ENCODE measurements around the gene RAB11FIP4. TPM values are rescaled to one million over a fixed set of nuclear protein-coding genes. Genes with fewer than 3 reads are reported as not detected.

Gene RAB11FIP4
- total and polyA plus RNA-seq, 7 donors = 0.66 to 32.5 (median 1.8) TPM

DNA sequence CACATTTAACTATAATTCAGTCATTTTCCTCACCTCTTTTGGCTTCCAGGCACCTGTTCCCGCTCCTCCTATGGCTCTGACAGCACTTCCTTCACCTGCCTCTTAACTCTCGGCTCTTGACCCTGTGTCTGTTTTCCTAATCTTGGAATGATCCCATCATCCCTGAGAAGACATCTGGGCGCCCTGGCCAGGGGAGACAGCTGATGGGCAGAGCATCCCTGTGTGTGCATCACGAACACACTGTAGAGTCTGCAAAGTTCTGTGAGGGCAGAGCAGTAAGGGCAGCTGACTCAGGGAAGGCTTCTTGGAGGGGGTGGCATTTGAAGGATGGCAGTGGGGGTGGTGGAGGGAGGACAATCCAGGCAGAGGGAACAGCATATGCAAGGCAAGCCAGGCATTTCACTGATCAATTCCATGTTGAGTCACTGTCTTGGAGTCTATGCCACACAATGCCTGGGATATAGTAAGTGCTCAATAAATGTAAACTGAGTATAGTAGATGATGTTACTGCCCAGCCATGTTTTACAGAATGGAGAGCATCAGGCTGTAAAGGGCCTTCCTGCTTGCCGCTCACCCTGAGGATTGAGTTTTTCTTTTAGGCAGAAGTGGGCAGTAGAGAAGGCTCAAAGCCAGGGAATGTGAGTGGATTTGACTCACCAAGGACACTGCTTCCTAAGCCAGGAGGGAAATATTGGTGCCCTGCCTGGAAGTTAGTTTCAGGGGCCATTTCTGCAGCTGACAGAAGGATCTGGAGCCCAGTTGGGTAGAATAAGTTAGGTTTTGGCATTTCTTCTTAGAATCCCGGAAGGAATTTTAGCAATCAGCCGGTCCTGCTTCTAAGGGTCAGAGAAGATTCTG is 5.8 kb upstream of the RAB11FIP4 start:
- WGBS, 2 donors = 86 to 91% methylated on average over 7 of the region's 7 CpGs

DNA sequence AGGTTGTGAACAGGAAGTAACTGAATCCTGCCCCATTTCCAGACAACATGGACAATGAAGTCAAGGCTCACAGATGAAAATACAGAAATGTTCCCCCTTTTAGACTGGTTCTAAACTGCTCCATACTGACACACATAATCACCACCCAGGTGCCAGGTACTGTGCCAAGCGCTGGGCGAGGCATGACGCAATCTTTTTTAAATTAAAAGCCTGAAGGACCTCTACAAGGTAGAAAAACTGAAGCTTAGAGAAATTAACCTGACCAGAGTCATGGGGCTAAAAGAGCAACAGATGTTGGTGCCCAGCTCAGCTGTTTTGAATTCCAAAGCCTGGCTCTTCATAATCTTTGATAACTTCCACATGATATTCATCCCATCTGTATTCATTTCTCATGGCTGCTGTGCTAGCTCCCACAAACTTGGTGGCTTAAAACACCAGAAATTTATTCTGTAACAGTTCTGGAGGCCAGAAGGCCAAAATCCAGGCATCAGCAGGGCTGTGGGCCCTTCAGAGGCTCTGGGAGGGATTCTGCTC is 4.9 kb upstream of the RAB11FIP4 start:
- Histone ChIP-seq H3K36me3 (no peaks in the 10 kb centered on the region), H3K27ac (no peak overlapping the region), H3K4me1 (peaks cover 0 to 7% (median 3%) of the 10 kb centered on the region in 4 donors), H3K9me3 (no peaks in the 10 kb centered on the region), H3K4me3 (no peak overlapping the region), H3K27me3 (peaks cover 3 to 20% (median 19%) of the 10 kb centered on the region in 3 donors)
- 57 to 85% methylated on average over 3 of the region's 3 CpGs for WGBS, 2 donors
- no peak for DNase-seq
- intact Hi-C loops (cut with DNase I) = no loop called here
- TF ChIP-seq POLR2A (IDR thresholded peaks at IDR 0.05) = no peak
- no peak for TF ChIP-seq EP300 (IDR thresholded peaks at IDR 0.05)
- TF ChIP-seq CTCF (IDR thresholded peaks at IDR 0.05) = no peak
- no peak for TF ChIP-seq POLR2AphosphoS5 (IDR thresholded peaks at IDR 0.05)

More for the DNA sequence above, 5.8 kb upstream of the RAB11FIP4 start:
- no peak for DNase-seq
- no peaks in the 10 kb centered on the region for H3K36me3 ChIP-seq
- TF ChIP-seq EP300 (IDR thresholded peaks at IDR 0.05) (no peak), POLR2AphosphoS5 (IDR thresholded peaks at IDR 0.05) (no peak), CTCF (IDR thresholded peaks at IDR 0.05) (no peak), POLR2A (IDR thresholded peaks at IDR 0.05) (no peak)
- peaks cover 3 to 13% (median 11%) of the 10 kb centered on the region in 3 donors for H3K27me3 ChIP-seq
- intact Hi-C loops (cut with DNase I) = no loop called here
- no peaks in the 10 kb centered on the region for H3K9me3 ChIP-seq
- H3K27ac ChIP-seq = no peak overlapping the region
- no peaks in the 10 kb centered on the region for H3K4me1 ChIP-seq
- no peak overlapping the region for H3K4me3 ChIP-seq

DNA sequence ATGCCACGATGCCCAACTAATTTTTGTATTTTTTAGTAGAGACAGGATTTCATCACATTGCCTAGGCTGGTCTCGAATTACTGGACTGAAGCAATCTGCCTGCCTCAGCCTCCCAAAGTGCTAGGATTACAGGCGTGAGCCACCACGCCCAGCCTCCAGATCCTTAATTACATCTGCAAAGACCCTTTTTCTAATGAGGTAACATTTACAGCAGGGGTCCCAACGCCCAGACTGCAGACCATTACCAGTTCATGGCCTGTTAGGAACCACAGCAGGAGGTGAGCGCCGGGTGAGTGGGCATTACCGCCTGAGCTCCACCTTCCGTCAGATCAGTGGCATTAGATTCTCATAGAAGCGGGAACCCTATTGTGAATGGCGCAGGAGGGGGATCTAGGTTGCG is 4.0 kb upstream of the RAB11FIP4 start:
- Histone ChIP-seq H3K4me1 (peaks cover 0 to 14% (median 10%) of the 10 kb centered on the region in 4 donors), H3K9me3 (no peaks in the 10 kb centered on the region), H3K27me3 (peaks cover 10 to 28% (median 26%) of the 10 kb centered on the region in 3 donors), H3K27ac (no peak overlapping the region), H3K36me3 (no peaks in the 10 kb centered on the region), H3K4me3 (no peak overlapping the region)
- 80 to 86% methylated on average over 12 of the region's 12 CpGs for WGBS, 2 donors
- DNase-seq = no peak
- intact Hi-C loops (cut with DNase I) = no loop called here
- TF ChIP-seq EP300 (IDR thresholded peaks at IDR 0.05) (no peak), CTCF (IDR thresholded peaks at IDR 0.05) (no peak), POLR2A (IDR thresholded peaks at IDR 0.05) (no peak), POLR2AphosphoS5 (IDR thresholded peaks at IDR 0.05) (no peak)

- Histone ChIP-seq H3K4me3 (no peak overlapping the region), H3K27me3 (peaks cover 12 to 37% (median 35%) of the 10 kb centered on the region in 3 donors), H3K36me3 (no peaks in the 10 kb centered on the region), H3K4me1 (peaks cover 0 to 16% (median 12%) of the 10 kb centered on the region in 4 donors), H3K9me3 (no peaks in the 10 kb centered on the region), H3K27ac (no peak overlapping the region)
- intact Hi-C loops (cut with DNase I) = no loop called here
- 76 to 87% methylated on average over 2 of the region's 2 CpGs for WGBS, 2 donors
- DNase-seq = no peak
- TF ChIP-seq CTCF (IDR thresholded peaks at IDR 0.05) = no peak
- TF ChIP-seq POLR2A (IDR thresholded peaks at IDR 0.05) = no peak
- TF ChIP-seq POLR2AphosphoS5 (IDR thresholded peaks at IDR 0.05) = no peak
- no peak for TF ChIP-seq EP300 (IDR thresholded peaks at IDR 0.05)
Observed at GRCh38 chr17:31388351-31388750, 3.1 kb upstream of the RAB11FIP4 start.
